Loucy (cell line): Measurements from ENCODE around the gene TMEM131.
"Not testable (repeated sequence)": the region's sequence is repeated elsewhere in the genome, so short reads cannot be mapped to it uniquely, and the experiment has no call there.

ENCODE experiments used
- H2AFZ ChIP-seq: fragments of 200-600 bp; sonication (generic); 2 replicates; pipeline ENCODE4 v1.6.0; 2016; ENCODE audit warnings: antibody characterized with exemption, mild to moderate bottlenecking, low read length, moderate library complexity
- H3F3A ChIP-seq: fragments of 200-600 bp; 2 replicates; pipeline ENCODE4 v1.6.0; 2016; ENCODE audit warnings: antibody characterized with exemption, low read depth, mild to moderate bottlenecking
- H3K27me3 ChIP-seq: fragments of 200-600 bp; sonication (generic); 2 replicates; pipeline ENCODE4 v1.6.1; 2014; ENCODE audit warnings: low read length, mild to moderate bottlenecking; ENCODE audit not compliant: insufficient read depth, poor library complexity, severe bottlenecking
- H3K36me3 ChIP-seq: fragments of 200-600 bp; sonication (generic); 2 replicates; pipeline ENCODE4 v1.6.1; 2016; ENCODE audit warnings: low read length; ENCODE audit not compliant: insufficient read depth
- H3K4me1 ChIP-seq: fragments of 200-600 bp; sonication (generic); 2 replicates; pipeline ENCODE4 v1.5.1; 2014; ENCODE audit warnings: low read length, mild to moderate bottlenecking; ENCODE audit not compliant: insufficient read depth, poor library complexity, severe bottlenecking
- H3K4me2 ChIP-seq: fragments of 200-600 bp; sonication (generic); 2 replicates; pipeline ENCODE4 v1.6.0; 2014; ENCODE audit warnings: antibody characterized with exemption, low read length, low read depth, mild to moderate bottlenecking; ENCODE audit not compliant: poor library complexity, severe bottlenecking
- H3K4me3 ChIP-seq: fragments of 200-600 bp; sonication (generic); 2 replicates; pipeline ENCODE4 v1.5.1; 2014; ENCODE audit warnings: low read length, mild to moderate bottlenecking, mixed read lengths; ENCODE audit not compliant: poor library complexity, severe bottlenecking
- H3K79me2 ChIP-seq: fragments of 200-600 bp; sonication (generic); 2 replicates; pipeline ENCODE4 v1.6.1; 2014; ENCODE audit warnings: low read length; ENCODE audit not compliant: insufficient read depth
- H3K9ac ChIP-seq: fragments of 200-600 bp; sonication (generic); 2 replicates; pipeline ENCODE4 v1.6.0; 2014; ENCODE audit warnings: mild to moderate bottlenecking, low read depth, low read length, moderate library complexity; ENCODE audit not compliant: poor library complexity, severe bottlenecking
- H3K9me2 ChIP-seq: fragments of 200-600 bp; sonication (generic); replicated peaks from 2 replicates; pipeline ENCODE4 v1.6.1; 2016; ENCODE audit warnings: low read depth, low read length, mixed read lengths
- H3K9me3 ChIP-seq: fragments of 200-600 bp; sonication (generic); 2 replicates; pipeline ENCODE4 v1.6.1; 2014; ENCODE audit warnings: mild to moderate bottlenecking, antibody characterized with exemption, low read length, low read depth; ENCODE audit not compliant: insufficient read depth
- H4K20me1 ChIP-seq: fragments of 200-600 bp; sonication (generic); 2 replicates; pipeline ENCODE4 v1.6.0; 2014; ENCODE audit warnings: antibody characterized with exemption, low read length, mild to moderate bottlenecking; ENCODE audit not compliant: insufficient read depth, poor library complexity, severe bottlenecking
- CTCF ChIP-seq: fragments of 200-600 bp; sonication (generic); conservative IDR thresholded peaks from 2 replicates; pipeline ENCODE4 v1.5.1; 2014; ENCODE audit warnings: mild to moderate bottlenecking, antibody characterized with exemption, low read length
- EZH2phosphoT487 ChIP-seq: fragments of 200-600 bp; IDR thresholded peaks from 2 replicates; pipeline ENCODE4 v1.6.1; 2018; ENCODE audit warnings: antibody characterized with exemption, mild to moderate bottlenecking, moderate library complexity, borderline replicate concordance

TMEM131 gene

GRCh38 chr2:97857553-97857952 lies 138.2 kb downstream of the TMEM131 start:
- Histone ChIP-seq H3K27me3 (no peaks in the 10 kb centered on the region), H3K4me2 (no peak overlapping the region), H3K9me3 (no peaks in the 10 kb centered on the region), H3K79me2 (no peaks in the 10 kb centered on the region), H3K4me3 (no peak overlapping the region), H2AFZ (no peak overlapping the region), H3K9ac (no peak overlapping the region), H3K36me3 (peaks cover 22% of the 10 kb centered on the region; the same call in 1 of the 2 replicates), H3K9me2 (no peaks in the 10 kb centered on the region), H3K4me1 (peaks cover 6% of the 10 kb centered on the region), H3F3A (no peaks in the 10 kb centered on the region), H4K20me1 (no peaks in the 10 kb centered on the region)
- TF ChIP-seq CTCF = no peak
- TF ChIP-seq EZH2phosphoT487 = no peak

- H3K9ac ChIP-seq, H2AFZ ChIP-seq, H3K4me2 ChIP-seq, H3K9me2 ChIP-seq, H3K4me3 ChIP-seq, H3K36me3 ChIP-seq, H4K20me1 ChIP-seq, H3F3A ChIP-seq, H3K79me2 ChIP-seq, H3K9me3 ChIP-seq, H3K27me3 ChIP-seq: not testable (repeated sequence)
- H3K4me1 ChIP-seq = peaks cover 22% of the 10 kb centered on the region
Measured at GRCh38 chr2:97853057-97853456, 142.7 kb downstream of the TMEM131 start.

GRCh38 chr2:97851172-97851571 lies 144.6 kb downstream of the TMEM131 start:
- H3K9me3 ChIP-seq = no peaks in the 10 kb centered on the region
- H3K4me1 ChIP-seq = peaks cover 22% of the 10 kb centered on the region
- H3F3A ChIP-seq = no peaks in the 10 kb centered on the region
- 0 out of 2 replicates have a peak, but pooled peaks cover 3% of the 10 kb centered on the region for H3K36me3 ChIP-seq
- H3K4me2 ChIP-seq = no peak overlapping the region
- no peak overlapping the region for H3K4me3 ChIP-seq
- no peaks in the 10 kb centered on the region for H3K79me2 ChIP-seq
- no peak overlapping the region for H3K9ac ChIP-seq
- no peak overlapping the region for H2AFZ ChIP-seq
- TF ChIP-seq EZH2phosphoT487 (no peak), CTCF (no peak)
- no peaks in the 10 kb centered on the region for H3K27me3 ChIP-seq
- no peaks in the 10 kb centered on the region for H3K9me2 ChIP-seq
- no peaks in the 10 kb centered on the region for H4K20me1 ChIP-seq

- peaks cover 22% of the 10 kb centered on the region for H3K4me1 ChIP-seq
- H3K4me2 ChIP-seq = no peak overlapping the region
Measured at GRCh38 chr2:97849881-97850528, 145.7 kb downstream of the TMEM131 start.

More at GRCh38 chr2:97849881-97850528, 145.7 kb downstream of the TMEM131 start:
- Histone ChIP-seq H3F3A (no peaks in the 10 kb centered on the region), H3K9me2 (no peaks in the 10 kb centered on the region), H3K27me3 (no peaks in the 10 kb centered on the region), H4K20me1 (no peaks in the 10 kb centered on the region), H3K9ac (no peak overlapping the region), H3K4me3 (no peak overlapping the region), H3K9me3 (no peaks in the 10 kb centered on the region), H2AFZ (no peak overlapping the region), H3K36me3 (0 out of 2 replicates have a peak, but pooled peaks cover 3% of the 10 kb centered on the region), H3K79me2 (no peaks in the 10 kb centered on the region)
- TF ChIP-seq EZH2phosphoT487 (no peak), CTCF (no peak)
